ENCODE data around the gene LRRFIP1.

The LRRFIP1 gene

DNA sequence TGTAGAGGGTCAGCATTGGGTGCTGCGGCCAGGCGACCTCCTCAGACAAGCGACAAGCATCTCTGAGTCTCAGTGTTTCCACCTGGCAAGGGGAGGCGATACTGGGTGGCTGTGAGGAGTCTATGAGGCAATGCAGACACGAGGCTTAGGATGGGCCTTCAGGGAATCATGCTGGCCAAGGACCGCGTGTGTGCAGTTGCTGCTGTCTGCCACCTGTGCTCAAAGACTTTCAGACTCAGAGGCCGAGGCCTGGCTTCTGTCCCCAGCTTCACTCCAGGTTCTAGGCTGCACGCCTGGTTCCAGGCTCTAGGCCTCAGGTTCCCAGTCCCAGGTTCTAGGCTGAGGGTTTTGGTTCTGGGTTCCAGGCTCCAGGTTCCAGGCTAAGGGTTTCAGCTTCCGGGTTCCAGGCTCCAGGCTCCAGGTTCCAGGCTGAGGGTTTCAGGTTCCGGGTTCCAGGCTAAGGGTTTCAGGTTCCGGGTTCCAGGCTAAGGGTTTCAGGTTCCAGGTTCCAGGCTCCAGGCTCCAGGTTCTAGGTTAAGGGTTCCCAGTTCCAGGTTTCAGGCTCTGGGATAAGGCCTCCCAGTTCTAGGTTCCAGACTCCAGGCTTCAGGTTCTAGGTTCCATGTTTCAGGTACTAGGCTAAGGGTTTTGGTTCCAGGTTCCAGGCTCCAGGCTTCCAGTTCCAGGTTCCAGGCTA lies 14.8 kb downstream of the LRRFIP1 start:
- no peak for DNase-seq

DNA sequence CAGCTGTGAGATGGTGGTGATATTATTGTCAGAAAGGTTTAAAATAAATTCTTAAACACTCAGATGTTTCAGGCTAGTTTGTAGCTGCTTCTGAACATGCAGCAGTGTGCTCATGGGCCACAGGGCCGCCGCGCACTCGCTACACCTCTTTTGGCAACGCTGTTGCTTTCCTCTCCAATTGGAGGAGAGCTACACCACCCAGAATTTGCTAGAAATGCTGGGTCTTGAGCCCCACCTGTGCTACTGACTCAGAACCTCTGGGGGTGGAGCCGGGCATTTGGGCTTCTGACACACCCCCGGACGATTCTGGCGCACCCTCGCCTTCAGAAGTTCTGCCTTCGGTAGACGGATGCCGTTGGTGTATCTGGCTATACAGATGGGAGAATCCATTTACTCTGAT lies 15.7 kb downstream of the LRRFIP1 start:
- no peak for DNase-seq

- no peak for DNase-seq
These were observed 16.4 kb downstream of the LRRFIP1 start for GRCh38 chr2:237643582-237644380.

- DNase-seq, result no peak
These were observed 17.0 kb downstream of the LRRFIP1 start for GRCh38 chr2:237644381-237644703.

DNA sequence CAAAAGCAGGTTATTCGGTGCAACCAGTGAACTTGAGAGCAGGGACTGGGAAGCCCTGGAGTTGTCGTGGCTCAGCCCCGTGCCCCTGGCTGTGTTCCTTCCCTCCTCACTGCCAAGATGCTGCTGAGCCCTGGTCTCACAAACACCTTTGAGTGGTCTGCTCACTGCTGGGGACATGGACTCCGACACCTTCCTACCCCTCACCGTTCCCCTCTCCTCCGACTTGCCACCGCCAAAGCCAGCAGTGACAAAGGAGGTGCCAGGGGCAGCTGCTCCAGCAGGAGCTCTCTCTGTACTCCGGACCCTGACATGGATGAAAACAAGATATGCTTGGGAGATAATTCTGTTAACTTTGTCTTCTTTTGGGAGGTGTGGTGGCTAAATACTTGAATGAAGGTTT lies 17.9 kb downstream of the LRRFIP1 start:
- DNase-seq, result no peak

- no peak for DNase-seq
These were observed 20.0 kb downstream of the LRRFIP1 start for GRCh38 chr2:237647176-237648015.

- no peak for DNase-seq
These were observed 20.6 kb downstream of the LRRFIP1 start for GRCh38 chr2:237648016-237648381.

DNA sequence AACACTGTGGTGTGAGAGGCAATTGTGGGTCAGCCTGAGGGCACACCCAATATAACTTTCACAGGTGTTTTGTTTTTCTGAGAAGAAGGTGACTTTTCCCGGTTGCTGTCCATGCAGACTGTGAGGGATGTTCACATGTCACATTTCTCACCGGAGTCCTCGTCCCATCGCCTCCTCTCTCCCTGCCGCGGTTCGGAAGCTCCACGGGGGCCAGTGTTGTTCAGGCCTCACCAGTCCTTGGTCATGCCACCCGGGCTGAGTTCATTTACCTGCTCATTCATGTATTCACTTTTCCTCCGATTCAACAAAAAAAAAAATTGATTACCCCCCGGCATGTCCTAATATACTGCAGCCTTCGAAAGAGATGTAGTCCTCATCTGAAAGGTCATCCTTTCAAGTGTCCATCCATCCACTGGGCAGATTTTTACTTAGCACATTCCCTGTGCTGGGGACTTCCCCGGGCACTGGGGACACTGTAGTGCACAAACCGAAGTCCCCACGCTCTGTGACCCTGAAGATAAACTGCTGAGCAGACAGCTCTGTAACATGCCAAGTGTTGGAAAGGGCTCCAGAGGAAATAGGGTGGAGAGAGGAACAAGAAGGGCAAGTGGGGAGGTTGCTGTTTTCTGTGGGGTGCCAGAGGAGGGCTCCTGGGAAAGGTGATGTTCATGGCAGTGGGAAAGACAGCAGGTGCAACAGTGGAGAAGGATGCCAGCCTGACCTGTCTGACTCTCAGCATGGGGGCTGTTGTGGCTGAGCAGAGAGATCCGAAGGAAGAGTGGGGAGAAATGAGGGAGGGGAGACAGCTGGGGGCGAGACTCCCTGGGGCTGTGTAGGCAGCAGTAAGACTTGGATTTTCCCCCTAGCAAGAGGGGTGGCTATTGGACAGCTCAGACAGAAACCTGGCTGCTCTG lies 22.4 kb downstream of the LRRFIP1 start:
- DNase-seq, result no peak

GRCh38 chr2:237650455-237650850 lies 23.1 kb downstream of the LRRFIP1 start:
- no peak for DNase-seq

DNA sequence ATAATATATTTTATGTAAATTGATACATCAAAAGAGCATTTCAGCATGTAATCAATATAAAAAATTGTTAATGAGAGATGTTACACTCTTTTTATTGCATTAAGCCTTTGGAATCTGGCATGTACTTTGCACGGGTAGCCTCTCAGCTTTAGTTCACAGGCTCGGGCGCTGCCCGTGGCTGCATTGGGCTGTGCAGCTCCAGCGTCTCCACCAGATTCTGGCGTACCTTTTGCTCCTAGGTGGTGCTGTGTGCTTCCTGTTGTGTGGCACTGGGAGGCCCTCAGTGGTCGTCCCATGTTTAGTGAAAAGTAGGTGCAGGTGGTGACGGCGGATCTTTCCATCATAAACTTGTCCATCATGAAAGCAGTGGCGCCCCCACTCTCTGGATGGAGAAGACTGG lies 24.4 kb downstream of the LRRFIP1 start:
- DNase-seq, result no peak

DNA sequence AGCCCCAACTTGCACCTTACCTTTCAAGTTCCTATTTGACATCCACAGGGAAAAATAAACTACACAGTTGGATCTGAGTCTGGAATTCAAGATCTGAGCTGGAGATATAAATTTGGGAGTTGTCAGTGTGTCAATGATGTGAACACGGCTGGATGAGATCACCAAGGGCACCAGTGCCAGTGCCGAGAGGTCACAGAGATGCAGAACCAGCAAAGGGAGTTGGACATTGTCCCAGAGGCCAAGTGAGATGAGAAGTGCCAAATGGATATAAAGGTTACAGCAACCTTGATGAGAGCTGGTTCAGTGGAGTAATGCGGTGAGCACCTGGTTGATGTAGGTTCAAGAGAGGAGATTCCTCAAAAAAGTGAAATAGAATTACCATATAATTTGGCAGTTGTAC lies 24.8 kb downstream of the LRRFIP1 start:
- no peak for DNase-seq

GRCh38 chr2:237652854-237653253 lies 25.5 kb downstream of the LRRFIP1 start:
- no peak for DNase-seq

DNA sequence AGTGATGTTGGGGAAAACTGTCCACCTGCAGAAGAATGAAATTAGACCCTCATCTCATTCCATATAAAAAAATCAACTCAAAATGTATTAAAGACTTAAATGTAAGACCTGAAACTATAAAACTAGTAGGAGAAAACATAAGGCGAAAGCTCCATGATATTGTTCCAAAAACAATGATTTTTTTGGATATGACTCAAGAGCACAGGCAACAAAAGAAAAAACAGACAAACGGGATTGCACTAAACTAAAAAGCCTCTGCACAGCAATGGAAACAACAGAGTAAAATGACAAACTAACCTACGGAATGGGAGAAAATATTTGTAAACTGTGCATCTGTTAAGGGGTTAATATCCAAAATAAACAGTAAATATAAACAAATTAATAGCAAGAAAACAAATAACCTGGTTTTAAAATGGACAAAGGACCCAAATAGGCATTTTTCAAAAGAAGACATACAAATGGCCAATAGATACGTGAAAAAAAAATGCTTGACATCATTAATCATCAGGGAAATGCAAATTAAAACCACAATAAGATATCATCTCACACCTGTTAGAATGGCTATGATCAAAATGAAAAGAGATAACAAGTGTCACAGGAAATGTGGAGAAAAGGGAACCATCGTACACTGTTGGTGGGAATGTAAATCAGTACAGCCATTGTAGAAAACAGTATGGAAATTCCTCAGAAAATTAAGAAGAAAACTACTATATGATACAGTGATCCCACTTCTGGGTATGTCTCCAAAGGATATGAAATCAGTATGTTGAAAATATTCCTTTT lies 26.6 kb downstream of the LRRFIP1 start:
- no peak for DNase-seq

- DNase-seq, result no peak
These were observed 29.7 kb downstream of the LRRFIP1 start for GRCh38 chr2:237657063-237657462.

- DNase-seq, result no peak
These were observed 33.1 kb downstream of the LRRFIP1 start for GRCh38 chr2:237660381-237660900.

DNA sequence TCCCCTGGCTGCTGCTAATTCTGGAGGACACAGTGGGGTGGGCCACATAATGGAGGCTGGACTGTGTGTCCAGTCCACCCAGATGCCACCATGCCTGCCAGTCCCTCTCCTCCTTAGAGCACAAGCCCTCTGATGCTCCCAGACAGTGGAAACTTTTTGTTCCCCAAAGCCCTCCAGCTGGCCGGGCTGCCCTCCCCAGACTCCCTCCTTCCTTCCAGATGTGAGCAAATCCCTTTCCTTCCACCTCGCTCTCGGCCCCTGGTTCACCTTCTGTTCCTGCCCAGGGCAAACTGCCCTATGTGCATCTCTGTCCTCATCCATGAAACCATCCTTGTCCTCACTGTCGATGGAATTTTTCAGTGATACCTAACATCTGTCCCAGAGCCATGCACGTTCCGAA lies 33.9 kb downstream of the LRRFIP1 start:
- DNase-seq, result no peak

DNA sequence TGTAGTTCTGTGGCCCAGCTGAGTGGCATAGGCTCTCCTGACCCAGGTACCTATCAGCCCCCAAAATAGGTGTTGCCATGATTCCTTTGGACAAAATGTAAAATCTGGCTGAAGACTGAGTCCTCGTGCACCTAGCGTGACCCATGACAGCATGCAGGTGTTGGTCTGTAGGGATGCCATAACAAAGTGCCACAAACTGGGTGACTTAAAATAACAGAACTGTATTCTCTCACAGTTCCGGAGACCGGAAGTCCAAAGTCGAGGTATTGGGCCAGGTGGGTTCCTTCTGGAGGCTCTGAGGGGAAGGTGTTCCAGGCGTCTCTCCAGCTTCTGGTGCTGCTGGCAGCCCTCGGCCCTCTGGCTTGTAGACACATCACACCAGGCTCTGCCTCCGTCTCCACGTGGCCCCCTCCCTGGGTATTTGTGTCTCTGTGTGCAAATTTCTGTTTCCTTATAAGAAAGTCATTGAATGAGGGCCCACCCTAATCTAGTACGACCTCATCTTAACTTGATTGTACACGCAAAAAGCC lies 34.5 kb downstream of the LRRFIP1 start:
- DNase-seq, result no peak

DNA sequence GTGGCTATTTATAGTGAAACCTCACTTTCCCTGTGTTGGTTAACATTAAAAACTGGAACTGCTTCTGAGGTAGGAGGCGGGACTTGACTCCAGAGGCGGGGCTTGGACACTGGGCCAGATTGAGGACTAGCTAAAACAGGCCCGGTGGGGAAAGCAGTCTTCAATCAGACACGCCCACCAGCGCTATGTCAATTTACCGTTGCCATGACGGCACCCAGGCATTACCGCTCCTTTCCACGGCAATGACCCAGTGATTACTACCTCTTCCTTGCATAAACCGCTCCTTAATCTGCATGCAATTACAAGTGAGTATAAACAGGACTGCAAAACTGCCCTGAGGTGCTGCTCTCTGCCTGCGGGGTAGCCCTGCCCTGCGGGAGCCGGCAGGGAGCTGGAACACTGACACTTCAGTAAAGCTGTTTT lies 35.3 kb downstream of the LRRFIP1 start:
- DNase-seq, result no peak

- DNase-seq, result no peak
These were observed 36.2 kb downstream of the LRRFIP1 start for GRCh38 chr2:237663517-237664110.

GRCh38 chr2:237664151-237664550 lies 36.8 kb downstream of the LRRFIP1 start:
- DNase-seq, result no peak

GRCh38 chr2:237665713-237666143 lies 38.3 kb downstream of the LRRFIP1 start:
- no peak for DNase-seq
